ENCODE results near the gene TAF1.
"Not testable (repeated sequence)": the region's sequence is repeated elsewhere in the genome, so short reads cannot be mapped to it uniquely, and the experiment has no call there.

The TAF1 gene

GRCh38 chrX:71432733-71433132 lies 66.6 kb downstream of the TAF1 start:
- no peak for DNase-seq

- DNase-seq: no peak
Measured at GRCh38 chrX:71438750-71439149, 72.6 kb downstream of the TAF1 start.

- DNase-seq: no peak
Measured at GRCh38 chrX:71439420-71439819, 73.3 kb downstream of the TAF1 start.

DNA sequence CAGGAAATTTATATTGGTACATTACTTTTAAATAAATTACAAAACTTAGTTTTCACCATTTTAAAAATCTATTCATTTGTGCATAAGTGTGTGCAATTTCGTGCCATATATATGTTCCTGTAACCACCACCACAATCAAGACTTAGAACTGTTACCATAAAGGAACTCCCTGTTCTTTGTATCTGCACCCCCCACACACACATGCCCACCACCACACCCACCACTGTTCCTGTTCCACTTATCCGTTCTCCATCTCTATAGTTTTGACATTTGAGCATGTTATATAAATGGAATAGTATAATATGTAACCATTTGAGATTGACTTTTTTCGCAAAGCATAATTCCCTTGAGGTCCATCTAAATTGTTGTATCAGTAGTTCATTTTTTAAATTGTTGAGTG lies 73.7 kb downstream of the TAF1 start:
- DNase-seq: no peak

DNA sequence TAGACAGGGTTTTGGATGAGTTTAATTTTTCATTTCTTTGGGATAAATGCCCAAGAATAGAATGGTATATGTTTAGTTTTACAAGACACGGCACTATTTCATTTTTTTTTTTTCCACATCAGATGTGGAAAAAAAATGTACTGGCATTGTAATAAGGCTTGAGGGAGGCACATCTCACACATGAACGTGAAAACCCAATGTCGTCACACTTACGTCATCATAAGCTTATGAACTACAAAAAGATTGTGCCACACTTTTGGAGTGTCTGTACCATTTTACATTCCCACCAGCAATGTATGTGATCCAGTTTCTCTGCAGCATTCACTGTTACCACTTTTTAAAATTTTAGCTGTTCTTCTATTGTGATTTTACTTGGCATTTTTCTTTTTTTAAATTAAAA lies 74.2 kb downstream of the TAF1 start:
- DNase-seq: no peak

DNA sequence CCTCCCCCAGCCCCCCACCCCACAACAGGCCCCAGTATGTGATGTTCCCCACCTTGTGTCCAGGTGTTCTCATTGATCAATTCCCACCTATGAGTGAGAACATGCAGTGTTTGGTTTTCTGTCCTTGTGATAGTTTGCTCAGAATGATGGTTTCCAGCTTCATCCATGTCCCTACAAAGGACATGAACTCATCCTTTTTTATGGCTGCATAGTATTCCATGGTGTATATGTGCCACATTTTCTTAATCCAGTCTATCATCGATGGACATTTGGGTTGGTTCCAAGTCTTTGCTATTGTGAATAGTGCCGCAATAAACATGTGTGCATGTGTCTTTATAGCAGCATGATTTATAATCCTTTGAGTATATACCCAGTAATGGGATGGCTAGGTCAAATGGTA lies 75.7 kb downstream of the TAF1 start:
- not testable (repeated sequence) for DNase-seq

DNA sequence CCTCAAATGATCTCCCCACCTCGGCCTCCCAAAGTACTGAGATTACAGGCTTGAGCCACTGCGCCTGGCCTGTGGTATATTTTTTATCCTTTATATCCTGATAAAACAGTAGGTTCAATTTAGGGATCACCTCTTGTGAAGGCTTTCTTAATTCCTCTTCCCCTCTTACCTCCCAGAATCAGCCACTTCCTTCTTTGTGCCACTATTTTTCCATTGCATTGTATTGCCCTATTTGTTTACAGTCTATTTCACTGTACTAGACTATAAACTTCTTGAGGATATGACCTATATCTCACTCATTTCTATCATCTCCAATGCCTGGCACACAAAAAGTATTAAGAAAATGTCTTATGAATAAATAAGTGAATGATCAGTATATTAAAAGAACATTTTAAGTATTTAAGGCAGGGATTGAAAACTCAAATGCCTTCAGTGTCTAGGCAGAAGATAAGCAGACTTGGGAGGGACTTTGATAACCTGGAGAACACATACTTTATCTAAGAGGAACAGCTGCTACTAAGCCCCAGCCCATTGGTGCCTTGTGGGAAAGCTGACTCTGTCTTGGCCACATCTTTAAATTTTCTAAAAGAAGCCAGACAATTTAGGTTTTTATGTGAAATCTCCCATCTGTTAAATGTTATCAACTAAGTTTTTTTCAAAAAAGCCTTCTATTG lies 84.4 kb downstream of the TAF1 start:
- no peak for DNase-seq

DNA sequence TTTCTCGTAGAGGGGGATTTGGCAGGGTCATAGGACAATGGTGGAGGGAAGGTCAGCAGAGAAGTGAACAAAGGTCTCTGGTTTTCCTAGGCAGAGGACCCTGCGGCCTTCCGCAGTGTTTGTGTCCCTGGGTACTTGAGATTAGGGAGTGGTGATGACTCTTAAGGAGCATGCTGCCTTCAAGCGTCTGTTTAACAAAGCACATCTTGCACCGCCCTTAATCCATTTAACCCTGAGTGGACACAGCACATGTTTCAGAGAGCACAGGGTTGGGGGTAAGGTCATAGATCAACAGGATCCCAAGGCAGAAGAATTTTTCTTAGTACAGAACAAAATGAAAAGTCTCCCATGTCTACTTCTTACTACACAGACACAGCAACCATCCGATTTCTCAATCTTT lies 85.4 kb downstream of the TAF1 start:
- not testable (repeated sequence) for DNase-seq

DNA sequence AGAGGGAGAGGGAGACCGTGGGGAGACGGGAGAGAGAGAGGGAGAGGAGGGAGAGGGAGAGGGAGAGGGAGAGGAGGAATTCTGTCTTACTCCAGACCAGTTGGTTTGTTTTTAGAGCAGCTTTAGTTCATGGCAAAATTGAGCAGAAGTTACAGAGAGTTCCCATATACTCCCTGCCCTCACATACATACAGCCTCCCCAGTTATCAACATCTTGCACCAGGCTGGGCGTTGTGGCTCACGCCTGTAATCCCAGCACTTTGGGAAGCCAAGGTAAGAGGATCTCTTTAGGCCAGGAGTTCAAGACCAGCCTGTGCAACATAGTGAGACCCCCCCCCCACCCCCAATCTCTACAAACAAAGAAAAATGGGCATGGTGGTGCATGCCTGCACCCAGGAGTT lies 86.9 kb downstream of the TAF1 start:
- DNase-seq: no peak

- DNase-seq: no peak
Measured at GRCh38 chrX:71454222-71454621, 88.1 kb downstream of the TAF1 start.

DNA sequence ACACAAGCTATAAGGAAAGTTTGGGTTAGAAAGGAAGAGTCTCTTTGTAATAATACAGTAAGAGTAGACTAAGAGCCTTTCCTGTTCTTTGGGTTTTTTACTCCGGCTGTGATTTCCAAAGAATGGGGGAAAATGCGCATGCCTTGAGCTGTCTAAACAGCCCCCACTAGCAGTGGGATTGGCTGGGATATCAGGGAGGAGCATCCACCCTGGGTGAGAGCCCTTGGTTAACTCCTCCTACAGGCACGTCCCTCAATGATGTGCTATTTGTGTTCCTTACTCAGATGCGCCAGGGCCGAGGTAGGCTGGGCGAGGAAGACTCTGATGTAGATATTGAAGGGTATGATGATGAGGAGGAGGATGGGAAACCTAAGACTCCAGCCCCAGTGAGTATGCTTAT lies 92.7 kb downstream of the TAF1 start:
- DNase-seq: no peak

GRCh38 chrX:71464968-71465367 lies 98.8 kb downstream of the TAF1 start:
- DNase-seq: no peak

- no peak for DNase-seq
Measured at GRCh38 chrX:71466979-71467523, 100.9 kb downstream of the TAF1 start.

DNA sequence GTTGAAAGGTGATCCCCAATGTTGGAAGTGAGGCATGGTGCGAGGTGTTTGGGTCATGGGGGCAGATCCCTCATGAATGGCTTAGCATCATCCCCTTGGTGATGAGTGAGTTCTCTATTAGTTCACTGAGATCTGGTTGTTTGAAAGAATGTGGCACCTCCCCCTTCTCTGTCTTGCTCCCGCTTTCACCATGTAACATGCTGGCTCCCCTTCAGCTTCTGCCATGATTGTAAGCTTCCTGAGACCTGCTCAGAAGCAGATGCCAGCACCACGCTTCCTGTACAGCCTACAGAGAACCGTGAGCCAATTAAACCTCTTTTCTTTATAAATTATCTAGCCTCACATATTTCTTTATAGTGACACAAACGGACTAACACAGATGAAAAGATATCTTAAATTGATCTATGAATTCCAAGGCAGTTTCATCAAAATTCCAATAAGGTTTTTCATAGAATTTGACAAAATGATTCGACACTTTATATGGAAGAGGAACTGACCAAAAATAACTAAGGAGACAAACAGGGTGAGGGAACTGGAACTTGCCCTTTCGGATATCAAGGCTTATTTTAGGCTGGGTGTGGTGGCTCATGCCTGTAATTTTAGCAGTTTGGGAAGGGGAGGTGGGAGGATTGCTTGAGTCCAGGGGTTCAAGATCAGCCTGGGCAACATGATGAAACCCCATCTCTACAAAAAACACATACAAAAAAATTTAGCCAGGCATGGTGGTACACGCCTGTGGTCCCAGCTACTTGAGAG lies 109.8 kb downstream of the TAF1 start:
- DNase-seq: no peak

- no peak for DNase-seq
Measured at GRCh38 chrX:71482228-71482958, 116.2 kb downstream of the TAF1 start.

- no peak for DNase-seq
Measured at GRCh38 chrX:71487814-71488213, 121.7 kb downstream of the TAF1 start.

DNA sequence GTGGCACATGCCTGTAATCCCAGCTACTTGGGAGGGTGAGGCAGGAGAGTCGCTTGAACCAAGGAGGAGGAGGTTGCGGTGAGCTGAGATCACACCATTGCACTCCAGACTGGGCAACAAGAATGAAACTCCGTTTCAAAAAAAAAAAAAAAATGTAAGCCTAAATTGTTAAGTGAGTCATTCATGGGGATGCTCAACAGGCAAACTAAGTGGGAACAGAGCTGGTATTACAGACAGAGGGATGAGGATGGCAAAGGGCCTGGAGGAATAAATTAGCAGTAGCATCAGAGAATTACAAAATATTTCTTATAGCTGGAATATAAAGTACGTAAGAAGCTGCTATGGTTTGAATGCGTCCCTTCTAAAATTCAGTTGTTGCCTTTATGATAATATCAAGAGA lies 123.4 kb downstream of the TAF1 start:
- DNase-seq: no peak

DNA sequence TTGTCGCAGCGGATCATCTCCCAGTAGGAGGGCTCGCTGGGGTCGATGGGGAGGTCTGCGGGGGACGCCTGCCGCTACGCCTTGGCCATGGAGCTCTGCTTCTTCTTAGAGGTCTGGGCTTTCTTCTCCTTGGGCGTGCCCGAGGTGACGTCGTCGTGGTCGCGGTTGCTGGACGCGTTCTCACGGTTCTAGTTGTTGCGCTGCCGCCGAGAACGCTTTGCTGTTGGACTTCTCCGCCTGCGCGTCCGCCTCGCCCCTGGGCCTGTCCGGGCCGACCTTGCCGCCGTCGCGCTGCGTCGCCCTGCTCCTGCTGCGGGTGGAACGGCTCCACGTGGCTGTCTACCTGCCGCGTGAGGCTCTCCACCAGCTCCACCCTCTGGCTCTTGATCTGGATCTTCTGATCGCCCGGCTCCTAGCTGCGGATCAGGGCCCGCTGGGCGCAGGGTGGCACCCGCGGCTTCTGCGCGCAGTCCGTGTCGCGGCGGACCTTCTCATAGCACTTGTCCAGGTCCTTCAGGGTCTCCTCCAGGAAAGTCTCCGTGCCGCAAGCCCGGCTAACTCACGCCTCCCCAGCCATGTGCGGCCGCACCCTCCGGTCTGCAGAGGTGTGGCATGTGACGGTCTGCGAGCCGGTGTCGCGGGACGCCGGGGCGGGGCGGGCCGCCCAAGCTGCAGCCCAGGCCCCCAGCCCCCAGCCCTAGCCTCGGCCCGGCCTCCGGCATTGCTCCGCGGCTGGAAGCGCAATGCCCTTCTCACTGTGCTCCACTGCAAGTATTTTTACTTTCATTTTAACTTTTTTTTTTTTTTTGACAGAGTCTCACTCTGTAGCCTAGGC lies 126.3 kb downstream of the TAF1 start:
- DNase-seq: peak; percentile 52

- no peak for DNase-seq
Measured at GRCh38 chrX:71493111-71493613, 127.0 kb downstream of the TAF1 start.

DNA sequence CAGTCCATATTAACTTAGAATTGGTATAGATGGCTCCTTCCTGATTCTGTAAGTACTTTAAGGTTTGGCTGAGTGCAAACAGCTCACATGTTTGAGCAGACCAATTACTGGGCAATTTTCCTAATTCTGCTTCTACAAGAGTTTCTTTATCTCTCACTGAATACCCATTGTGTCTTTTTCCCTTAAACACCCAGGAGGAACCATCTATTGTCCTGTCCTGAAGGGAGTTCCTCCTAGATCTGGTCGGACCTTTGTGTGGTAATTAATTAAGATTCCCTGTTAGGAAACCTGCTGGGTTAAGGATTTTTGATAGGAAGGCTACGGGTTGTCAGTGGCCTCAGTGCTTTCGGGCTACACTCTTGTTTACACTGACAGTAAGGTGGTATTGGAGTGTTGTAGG lies 129.8 kb downstream of the TAF1 start:
- DNase-seq: not testable (repeated sequence)

DNA sequence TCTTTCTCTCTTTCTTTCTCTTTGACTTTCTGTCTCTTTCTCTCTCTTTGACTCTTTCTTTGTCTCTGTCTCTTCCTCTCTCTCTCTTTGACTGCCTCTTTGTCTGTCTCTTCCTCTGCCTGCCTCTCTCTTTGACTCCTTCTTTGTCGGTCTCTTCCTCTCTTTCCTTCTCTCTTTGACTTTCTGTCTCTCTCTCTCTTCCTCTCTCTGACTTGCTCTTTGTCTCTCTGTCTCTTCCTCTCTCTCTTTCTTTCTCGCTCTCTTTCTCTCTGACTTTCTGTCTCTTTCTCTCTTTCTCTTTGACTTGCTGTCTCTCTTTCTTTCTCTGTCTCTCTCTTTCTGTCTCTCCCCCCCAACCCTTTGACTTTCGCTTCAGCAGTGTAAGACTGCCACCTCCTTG lies 130.3 kb downstream of the TAF1 start:
- DNase-seq: no peak

DNA sequence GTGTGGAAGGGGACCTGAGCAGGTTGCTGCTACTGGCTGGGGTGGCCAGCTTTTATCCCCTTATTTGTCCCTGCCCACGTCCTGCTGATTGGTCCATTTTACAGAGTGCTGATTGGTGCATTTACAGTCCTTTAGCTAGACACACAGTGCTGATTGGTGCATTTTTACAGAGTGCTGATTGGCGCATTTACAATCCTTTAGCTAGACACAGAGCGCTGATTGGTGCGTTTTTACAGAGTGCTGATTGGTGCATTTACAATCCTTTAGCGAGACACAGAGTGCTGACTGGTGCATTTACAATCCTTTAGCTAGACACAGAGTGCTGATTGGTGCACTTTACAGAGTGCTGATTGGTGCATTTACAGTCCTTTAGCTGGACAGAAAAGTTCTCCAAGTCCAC lies 135.9 kb downstream of the TAF1 start:
- DNase-seq: not testable (repeated sequence)

DNA sequence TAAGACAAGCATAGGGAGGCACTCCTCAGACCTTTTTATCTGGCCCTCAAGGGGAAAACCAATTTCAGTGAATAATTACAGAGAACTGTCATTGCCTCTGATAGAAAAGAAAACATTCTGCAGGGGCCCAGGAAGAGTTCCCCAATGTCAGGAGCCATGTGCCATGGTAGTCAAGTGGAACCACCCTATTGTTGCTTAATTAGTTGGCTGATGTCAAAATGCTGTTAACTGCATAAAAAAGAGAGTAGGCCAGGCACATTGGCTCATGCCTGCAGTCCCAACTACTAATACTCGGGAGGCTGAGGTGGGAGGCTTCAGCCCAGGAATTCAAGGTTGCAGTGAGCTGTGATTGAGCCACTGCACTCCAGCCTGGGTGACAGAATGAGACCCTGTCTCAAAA lies 138.2 kb downstream of the TAF1 start:
- no peak for DNase-seq

All from CD4-positive, alpha-beta T cell treated with Interleukin-21 for 1 hour (primary cell).